NT2/D1 (cell line): ENCODE measurements around the gene NDUFS6.

Experiments
- DNase-seq: peaks from one replicate; pipeline ENCODE4 v3.0.0-alpha.2; 2011; ENCODE audit warnings: low read depth, low spot score
- H3K27me3 ChIP-seq: 2 replicates; pipeline ENCODE4 v1.6.0; 2011; ENCODE audit warnings: mild to moderate bottlenecking; ENCODE audit not compliant: insufficient read length, insufficient read depth
- H3K36me3 ChIP-seq: 2 replicates; pipeline ENCODE4 v1.6.1; 2011; ENCODE audit warnings: mild to moderate bottlenecking, low read length, mixed read lengths; ENCODE audit not compliant: insufficient read depth, insufficient read length
- H3K4me1 ChIP-seq: 2 replicates; pipeline ENCODE4 v1.5.1; 2011; ENCODE audit not compliant: insufficient read depth, insufficient read length
- H3K4me3 ChIP-seq: 2 replicates; pipeline ENCODE4 v1.5.1; 2011; ENCODE audit warnings: low read depth; ENCODE audit not compliant: insufficient read length
- H3K9ac ChIP-seq: 2 replicates; pipeline ENCODE4 v1.6.0; 2011; ENCODE audit warnings: low read depth; ENCODE audit not compliant: insufficient read length
- H3K9me3 ChIP-seq: 2 replicates; pipeline ENCODE4 v1.5.1; 2011; ENCODE audit warnings: mild to moderate bottlenecking, low read length; ENCODE audit not compliant: insufficient read depth
- SUZ12 ChIP-seq: IDR thresholded peaks from 2 replicates; pipeline ENCODE4 v1.6.1; 2011; ENCODE audit not compliant: insufficient read length, insufficient read depth; ENCODE audit errors: extremely low read depth
- YY1 ChIP-seq: IDR thresholded peaks from 2 replicates; pipeline ENCODE4 v1.6.1; 2011; ENCODE audit not compliant: insufficient read length, insufficient read depth
- ZNF274 ChIP-seq: IDR thresholded peaks from 2 replicates; pipeline ENCODE4 v1.6.1; 2011; ENCODE audit warnings: mild to moderate bottlenecking, low read depth, low read length

The NDUFS6 gene

DNA sequence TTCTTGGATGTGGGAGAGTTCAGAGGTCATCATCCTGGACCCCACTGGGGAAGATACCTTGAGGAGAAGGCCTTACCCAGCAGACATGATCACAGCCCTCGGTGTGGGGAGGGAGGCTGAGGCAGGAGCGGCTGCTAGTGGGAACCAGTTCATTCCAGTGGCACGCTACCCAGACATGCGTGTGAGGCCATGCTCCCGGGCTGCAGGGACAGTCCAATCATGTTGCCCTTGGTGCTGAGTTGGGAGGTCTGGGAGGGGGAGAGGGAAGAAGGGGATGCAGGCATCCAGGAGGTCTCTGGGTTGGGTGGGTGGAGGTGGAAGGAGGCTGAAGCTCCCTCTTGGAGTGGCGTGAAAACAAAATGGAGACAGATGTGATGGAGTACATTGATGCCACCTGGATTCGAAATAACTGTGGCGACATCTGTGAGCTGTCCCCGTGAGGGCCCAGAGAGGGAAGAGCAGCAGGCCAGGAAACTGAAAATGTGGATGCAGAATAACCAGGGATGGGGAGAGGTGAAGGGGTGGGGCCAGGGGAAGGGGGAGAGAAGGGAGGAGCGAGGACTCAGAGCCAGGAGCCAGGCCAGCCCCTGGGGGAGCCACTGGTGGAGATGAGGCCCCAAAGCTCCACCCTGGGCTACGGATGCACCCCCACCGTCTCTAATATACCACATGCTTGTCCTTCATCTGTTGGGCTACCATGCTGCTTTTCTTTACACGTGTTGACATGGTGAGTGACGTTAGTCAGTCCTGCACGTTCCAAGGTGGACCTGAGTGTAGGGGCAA is 16.2 kb downstream of the NDUFS6 start:
- Histone ChIP-seq H3K36me3 (peaks cover 86% of the 10 kb centered on the region), H3K9ac (no peak overlapping the region), H3K4me3 (no peak overlapping the region), H3K9me3 (no peaks in the 10 kb centered on the region), H3K4me1 (peaks cover 3% of the 10 kb centered on the region), H3K27me3 (no peaks in the 10 kb centered on the region)
- DNase-seq, result no peak
- TF ChIP-seq SUZ12, result no peak
- TF ChIP-seq YY1, result no peak
- no peak for TF ChIP-seq ZNF274

DNA sequence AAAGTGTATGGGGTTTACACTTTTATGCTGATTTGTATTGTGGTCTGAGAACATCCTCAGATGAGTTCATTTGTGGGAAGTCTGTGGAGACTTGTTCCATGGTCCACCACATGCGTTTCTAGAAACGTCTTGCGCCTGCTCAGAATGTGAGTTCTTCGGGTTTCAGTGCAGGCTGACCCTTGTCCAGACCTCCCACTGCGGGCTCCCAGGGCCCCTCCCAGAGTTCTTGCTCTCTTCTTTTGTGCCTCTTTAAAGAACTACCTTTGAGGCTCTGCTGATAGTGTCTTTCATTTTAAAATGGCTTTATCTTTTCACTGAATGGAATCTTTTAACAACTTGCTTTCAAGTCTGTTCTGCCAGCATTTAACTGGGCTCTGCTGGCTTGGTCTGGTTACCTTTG is 17.6 kb downstream of the NDUFS6 start:
- Histone ChIP-seq H3K4me1 (peaks cover 3% of the 10 kb centered on the region), H3K4me3 (no peak overlapping the region), H3K36me3 (peaks cover 82% of the 10 kb centered on the region), H3K9ac (no peak overlapping the region), H3K27me3 (no peaks in the 10 kb centered on the region), H3K9me3 (no peaks in the 10 kb centered on the region)
- TF ChIP-seq SUZ12, result no peak
- TF ChIP-seq YY1, result no peak
- TF ChIP-seq ZNF274, result no peak
- no peak for DNase-seq

GRCh38 chr5:1819458-1819857 is 18.3 kb downstream of the NDUFS6 start:
- no peak for DNase-seq
- H3K4me3 ChIP-seq, result no peak overlapping the region
- H3K9ac ChIP-seq, result no peak overlapping the region
- peaks cover 3% of the 10 kb centered on the region for H3K4me1 ChIP-seq
- H3K9me3 ChIP-seq, result no peaks in the 10 kb centered on the region
- no peak for TF ChIP-seq SUZ12
- no peak for TF ChIP-seq ZNF274
- no peak for TF ChIP-seq YY1
- H3K27me3 ChIP-seq, result no peaks in the 10 kb centered on the region
- peaks cover 80% of the 10 kb centered on the region for H3K36me3 ChIP-seq

- no peak overlapping the region for H3K4me3 ChIP-seq
- H3K9me3 ChIP-seq, result no peaks in the 10 kb centered on the region
- H3K36me3 ChIP-seq, result peaks cover 76% of the 10 kb centered on the region
- DNase-seq, result no peak
- H3K9ac ChIP-seq, result no peak overlapping the region
- no peak for TF ChIP-seq ZNF274
- TF ChIP-seq YY1, result no peak
- TF ChIP-seq SUZ12, result no peak
- H3K27me3 ChIP-seq, result no peaks in the 10 kb centered on the region
- peaks cover 3% of the 10 kb centered on the region for H3K4me1 ChIP-seq
These were observed 19.2 kb downstream of the NDUFS6 start for GRCh38 chr5:1820381-1820780.

- Histone ChIP-seq H3K9ac (no peak overlapping the region), H3K36me3 (peaks cover 74% of the 10 kb centered on the region), H3K27me3 (no peaks in the 10 kb centered on the region), H3K4me1 (peaks cover under 1% of the 10 kb centered on the region), H3K9me3 (no peaks in the 10 kb centered on the region), H3K4me3 (no peak overlapping the region)
- TF ChIP-seq ZNF274 (no peak), YY1 (no peak)
- no peak for DNase-seq
These were observed 19.7 kb downstream of the NDUFS6 start for GRCh38 chr5:1820926-1821325.

DNA sequence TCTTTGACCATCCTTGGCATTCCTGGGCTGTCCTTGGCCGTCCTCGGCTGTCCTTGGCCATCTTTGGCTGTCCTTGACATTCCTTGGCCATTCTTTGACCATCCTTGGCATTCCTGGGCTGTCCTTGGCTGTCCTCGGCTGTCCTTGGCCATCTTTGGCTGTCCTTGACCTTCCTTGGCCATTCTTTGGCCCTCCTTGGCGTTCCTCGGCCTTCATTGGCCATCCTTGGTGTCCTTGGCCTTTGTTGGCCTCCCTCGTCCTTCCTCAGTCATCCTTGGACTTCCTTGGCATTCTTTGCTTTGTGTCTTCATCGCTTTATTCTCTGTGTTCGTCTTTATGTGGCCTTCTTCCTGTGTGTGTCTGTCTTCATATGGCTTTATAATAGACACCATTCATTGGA is 20.7 kb downstream of the NDUFS6 start:
- H3K4me1 ChIP-seq, result no peaks in the 10 kb centered on the region
- H3K27me3 ChIP-seq, result no peaks in the 10 kb centered on the region
- no peak for DNase-seq
- TF ChIP-seq SUZ12, result no peak
- no peak for TF ChIP-seq ZNF274
- no peak for TF ChIP-seq YY1
- H3K4me3 ChIP-seq, result no peak overlapping the region
- H3K9ac ChIP-seq, result no peak overlapping the region
- peaks cover 74% of the 10 kb centered on the region for H3K36me3 ChIP-seq
- no peaks in the 10 kb centered on the region for H3K9me3 ChIP-seq

GRCh38 chr5:1823381-1824034 is 22.3 kb downstream of the NDUFS6 start:
- no peak overlapping the region for H3K9ac ChIP-seq
- no peaks in the 10 kb centered on the region for H3K27me3 ChIP-seq
- TF ChIP-seq YY1, result no peak
- TF ChIP-seq SUZ12, result no peak
- no peak for TF ChIP-seq ZNF274
- no peaks in the 10 kb centered on the region for H3K9me3 ChIP-seq
- DNase-seq, result no peak
- no peak overlapping the region for H3K4me3 ChIP-seq
- peaks cover 62% of the 10 kb centered on the region for H3K36me3 ChIP-seq
- peaks cover 3% of the 10 kb centered on the region for H3K4me1 ChIP-seq
